Gastroesophageal sphincter (tissue), 4 donors: ENCODE measurements around the gene AUNIP. TPM values are rescaled to one million over a fixed set of nuclear protein-coding genes. Genes with fewer than 3 reads are reported as not detected.
A peak's percentile ranks its signal among the peaks of the same experiment; 100 is the strongest.

Experiments
- ATAC-seq: fragments of 150-250 bp; one replicate; pipeline ENCODE4 v1.9.1; 2016; ENCODE audit warnings: mild to moderate bottlenecking, moderate library complexity
- H3K27ac ChIP-seq, 4 donors: fragments of 200-600 bp; sonication (generic) in 3 of 4; 1 replicate in 3 of 4; 2 replicates in 1 of 4; pipeline ENCODE4 v1.5.1; 2016 to 2019
- H3K27me3 ChIP-seq: fragments of 200-600 bp; sonication (generic); one replicate; pipeline ENCODE4 v1.5.1; 2019
- H3K36me3 ChIP-seq, 2 donors: fragments of 200-600 bp; sonication (generic); one replicate each; pipeline ENCODE4 v1.5.1; 2019; ENCODE audit warnings: control low read depth in 1 of 2
- H3K4me1 ChIP-seq, 3 donors: fragments of 200-600 bp; sonication (generic); 1 replicate in 2 of 3; 2 replicates in 1 of 3; pipeline ENCODE4 v1.5.1; 2016 to 2019; ENCODE audit warnings: control low read depth in 2 of 3
- H3K4me3 ChIP-seq, 2 donors: fragments of 200-600 bp; sonication (generic); one replicate each; pipeline ENCODE4 v1.5.1; 2019; ENCODE audit warnings: mild to moderate bottlenecking in 1 of 2, moderate library complexity in 1 of 2
- H3K9me3 ChIP-seq, 3 donors: fragments of 200-600 bp; sonication (generic); one replicate each; pipeline ENCODE4 v1.5.1; 2017 to 2019; ENCODE audit warnings: control low read depth in 2 of 3
- EP300 ChIP-seq: sonication (generic); formaldehyde crosslinking; IDR thresholded peaks from one replicate; pipeline ENCODE4 v1.6.1; 2017; ENCODE audit warnings: antibody characterized with exemption, mild to moderate bottlenecking
- POLR2A ChIP-seq, 2 donors: fragments of 450-650 bp; IDR thresholded peaks; one replicate each; pipeline ENCODE4 v1.6.1; 2017; ENCODE audit warnings: antibody characterized with exemption in 2 of 2, mild to moderate bottlenecking in 2 of 2, moderate library complexity in 1 of 2
- POLR2AphosphoS5 ChIP-seq: sonication (generic); formaldehyde crosslinking; IDR thresholded peaks from one replicate; pipeline ENCODE4 v1.6.1; 2017; ENCODE audit warnings: antibody characterized with exemption
- WGBS, 2 donors: methylation state at CpG; one replicate each; pipeline ENCODE4 v1.1.5; 2018; ENCODE audit warnings: low coverage in 1 of 2; 5-methylcytosine and 5-hydroxymethylcytosine counted together
- total RNA-seq, 4 donors: library from RNA; depleted of rRNA; stranded (reverse); fragments of >200 nt; gene quantifications; one replicate each; pipeline ENCODE4 v1.1.0, GENCODE V29; 2016
- TF ChIP-seq, protein P1 (sequence below), 4 experiments: fragments of 200-600 bp in 2 of 4; fragments of 450-650 bp in 2 of 4; sonication (generic) in 1 of 4; IDR thresholded peaks; one replicate each; pipeline ENCODE4 v1.5.1; 2017 to 2019; ENCODE audit warnings: antibody characterized with exemption in 4 of 4, mild to moderate bottlenecking in 2 of 4, moderate library complexity in 2 of 4

Gene AUNIP
- total RNA-seq, 4 donors from 2014 or later, result 0.52 to 1.1 TPM; not detected in 2

DNA sequence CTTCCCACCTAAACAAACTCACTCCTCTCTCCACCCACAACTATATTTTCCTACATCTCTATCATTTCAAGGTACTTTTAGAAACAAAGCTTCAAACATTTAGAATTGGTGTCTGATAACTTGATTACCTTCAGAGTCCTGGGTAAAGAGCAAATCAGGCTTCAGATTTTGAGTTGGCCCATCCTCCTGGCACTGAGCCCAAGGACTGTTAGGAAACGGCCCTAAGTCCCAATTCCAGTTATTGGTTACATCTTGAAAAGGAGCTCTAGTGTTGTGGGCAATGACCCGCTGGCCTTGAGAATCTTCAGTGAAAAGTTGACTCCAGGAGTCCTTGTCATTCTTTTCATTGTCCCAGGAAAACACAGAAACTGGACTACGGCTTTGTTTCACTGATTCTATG is 24.4 kb downstream of the AUNIP start:
- H3K36me3 ChIP-seq, result peaks cover 11 to 58% of the 10 kb centered on the region in 2 donors
- H3K4me3 ChIP-seq, result no peak overlapping the region
- H3K4me1 ChIP-seq, result peaks cover 0 to 7% (median 0%) of the 10 kb centered on the region in 3 donors
- no peak for ATAC-seq
- TF ChIP-seq EP300, result no peak
- no peak for TF ChIP-seq POLR2AphosphoS5
- TF ChIP-seq POLR2A (IDR thresholded peaks at IDR 0.05), result no peak
- TF ChIP-seq, protein P1, sequence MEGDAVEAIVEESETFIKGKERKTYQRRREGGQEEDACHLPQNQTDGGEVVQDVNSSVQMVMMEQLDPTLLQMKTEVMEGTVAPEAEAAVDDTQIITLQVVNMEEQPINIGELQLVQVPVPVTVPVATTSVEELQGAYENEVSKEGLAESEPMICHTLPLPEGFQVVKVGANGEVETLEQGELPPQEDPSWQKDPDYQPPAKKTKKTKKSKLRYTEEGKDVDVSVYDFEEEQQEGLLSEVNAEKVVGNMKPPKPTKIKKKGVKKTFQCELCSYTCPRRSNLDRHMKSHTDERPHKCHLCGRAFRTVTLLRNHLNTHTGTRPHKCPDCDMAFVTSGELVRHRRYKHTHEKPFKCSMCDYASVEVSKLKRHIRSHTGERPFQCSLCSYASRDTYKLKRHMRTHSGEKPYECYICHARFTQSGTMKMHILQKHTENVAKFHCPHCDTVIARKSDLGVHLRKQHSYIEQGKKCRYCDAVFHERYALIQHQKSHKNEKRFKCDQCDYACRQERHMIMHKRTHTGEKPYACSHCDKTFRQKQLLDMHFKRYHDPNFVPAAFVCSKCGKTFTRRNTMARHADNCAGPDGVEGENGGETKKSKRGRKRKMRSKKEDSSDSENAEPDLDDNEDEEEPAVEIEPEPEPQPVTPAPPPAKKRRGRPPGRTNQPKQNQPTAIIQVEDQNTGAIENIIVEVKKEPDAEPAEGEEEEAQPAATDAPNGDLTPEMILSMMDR (IDR thresholded peaks at IDR 0.05), result no peak
- WGBS, 2 donors, result 17 to 64% methylated on average over 1 to 3 of the region's 3 CpGs
- H3K27ac ChIP-seq, result peak overlapping the region in 1 of 4 donors; percentile 4
- H3K9me3 ChIP-seq, result no peaks in the 10 kb centered on the region
- no peaks in the 10 kb centered on the region for H3K27me3 ChIP-seq

DNA sequence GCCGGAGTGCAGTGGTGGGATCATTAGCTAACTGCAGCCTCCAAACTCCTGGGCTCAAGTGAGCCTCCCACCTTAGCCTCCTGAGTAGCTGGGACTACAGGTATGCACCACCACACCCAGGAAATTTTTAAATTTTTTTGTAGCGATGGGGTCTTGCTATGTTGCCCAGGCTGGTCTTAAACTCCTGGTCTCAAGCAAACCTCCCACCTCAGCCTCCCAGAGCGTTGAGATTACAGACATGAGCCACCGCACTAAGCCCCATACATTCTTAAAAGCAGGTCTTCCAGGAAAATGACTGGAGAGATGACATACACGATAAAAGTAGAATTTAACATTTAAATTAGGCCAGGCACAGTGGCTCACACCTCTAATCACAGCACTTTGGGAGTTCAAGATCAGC is 26.1 kb downstream of the AUNIP start:
- Histone ChIP-seq H3K4me1 (peaks cover 0 to 7% (median 0%) of the 10 kb centered on the region in 3 donors), H3K27me3 (no peaks in the 10 kb centered on the region), H3K4me3 (no peak overlapping the region), H3K27ac (no peak overlapping the region), H3K36me3 (peaks cover 13 to 75% of the 10 kb centered on the region in 2 donors), H3K9me3 (no peaks in the 10 kb centered on the region)
- no peak for ATAC-seq
- TF ChIP-seq, protein P1 (IDR thresholded peaks at IDR 0.05), result no peak
- no peak for TF ChIP-seq POLR2A (IDR thresholded peaks at IDR 0.05)
- no peak for TF ChIP-seq EP300
- no peak for TF ChIP-seq POLR2AphosphoS5
- WGBS, 2 donors, result 93 to 100% methylated on average over 1 to 3 of the region's 5 CpGs

DNA sequence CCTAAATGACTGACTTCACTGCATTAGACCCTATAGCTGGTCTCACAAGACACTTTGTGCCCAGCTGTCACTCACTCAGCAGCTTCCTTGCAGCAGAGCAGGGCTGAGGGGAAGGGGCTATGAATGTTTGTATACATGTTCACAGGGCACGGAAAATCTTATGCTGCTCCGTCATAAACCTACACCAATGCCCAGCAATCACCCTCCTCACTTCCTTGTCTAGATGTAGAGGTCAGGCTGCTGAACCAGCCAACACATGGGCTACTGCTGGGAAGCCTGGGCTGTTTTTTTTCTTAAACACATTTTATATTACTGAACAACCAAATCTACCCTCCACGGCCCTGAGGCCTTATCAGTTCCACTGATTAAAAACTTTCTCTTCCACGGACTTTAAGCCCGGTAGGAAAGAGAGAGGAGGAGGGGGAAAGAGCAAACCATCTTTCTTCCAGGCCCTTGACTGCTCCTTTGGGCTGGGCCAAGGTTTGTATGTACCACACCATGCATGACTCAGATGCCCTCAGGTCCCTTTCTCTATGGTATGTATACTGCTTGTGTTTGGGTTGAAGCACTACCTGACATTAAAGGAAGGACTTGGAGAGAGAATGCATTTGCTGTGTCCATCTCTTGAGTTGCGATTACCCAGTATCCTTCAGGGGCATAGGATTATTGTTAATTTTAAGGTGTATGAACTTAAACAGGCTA is 26.8 kb downstream of the AUNIP start:
- H3K4me3 ChIP-seq, result no peak overlapping the region
- H3K9me3 ChIP-seq, result no peaks in the 10 kb centered on the region
- H3K27me3 ChIP-seq, result no peaks in the 10 kb centered on the region
- peaks cover 0 to 7% (median 0%) of the 10 kb centered on the region in 3 donors for H3K4me1 ChIP-seq
- WGBS, 2 donors, result 53 to 81% methylated on average over 4 to 5 of the region's 6 CpGs
- H3K27ac ChIP-seq, result no peak overlapping the region
- TF ChIP-seq POLR2A (IDR thresholded peaks at IDR 0.05), result no peak
- no peak for TF ChIP-seq POLR2AphosphoS5
- no peak for TF ChIP-seq EP300
- TF ChIP-seq, protein P1 (IDR thresholded peaks at IDR 0.05), result no peak
- peaks cover 13 to 82% of the 10 kb centered on the region in 2 donors for H3K36me3 ChIP-seq
- no peak for ATAC-seq

DNA sequence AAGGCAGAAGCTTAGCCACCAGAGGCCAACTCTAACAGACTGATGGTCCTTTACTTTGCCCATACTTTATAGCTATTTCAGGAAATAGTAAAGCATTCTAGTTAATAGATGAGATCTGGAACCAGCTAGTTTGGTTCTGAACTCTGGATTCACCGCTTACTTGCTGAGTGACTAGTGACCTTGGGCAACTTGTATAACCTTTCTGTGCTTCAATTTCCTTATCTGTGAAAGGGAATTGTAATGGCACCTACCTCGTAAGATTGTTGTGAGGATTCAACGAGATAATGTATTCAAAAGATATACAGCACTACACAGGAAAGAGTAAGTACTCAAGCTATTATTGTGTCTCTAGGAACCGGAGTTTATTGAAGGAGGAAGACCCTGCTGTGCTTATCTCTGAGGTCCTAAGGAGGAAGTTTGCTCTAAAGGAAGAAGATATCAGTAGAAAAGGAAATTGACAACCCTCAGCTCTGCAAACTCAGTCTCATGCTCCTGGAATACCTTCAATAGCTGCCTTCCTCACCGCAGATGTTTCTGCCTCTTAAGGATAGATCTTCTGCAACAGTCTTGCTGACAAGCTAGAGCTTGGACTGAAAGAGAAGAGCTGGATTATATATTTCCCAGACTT is 27.6 kb downstream of the AUNIP start:
- no peak overlapping the region for H3K4me3 ChIP-seq
- H3K4me1 ChIP-seq, result peaks cover 0 to 7% (median 0%) of the 10 kb centered on the region in 3 donors
- TF ChIP-seq POLR2A (IDR thresholded peaks at IDR 0.05) (no peak), POLR2AphosphoS5 (no peak), EP300 (no peak)
- TF ChIP-seq, protein P1 (IDR thresholded peaks at IDR 0.05), result no peak
- 57 to 79% methylated on average over 3 to 5 of the region's 5 CpGs for WGBS, 2 donors
- H3K27me3 ChIP-seq, result no peaks in the 10 kb centered on the region
- no peak for ATAC-seq
- peaks cover 13 to 90% of the 10 kb centered on the region in 2 donors for H3K36me3 ChIP-seq
- no peak overlapping the region for H3K27ac ChIP-seq
- H3K9me3 ChIP-seq, result no peaks in the 10 kb centered on the region
